Esophagus squamous epithelium (tissue), 4 donors: ENCODE results near the gene PKP4.

Experiments
- POLR2A ChIP-seq, 4 donors: fragments of 450-650 bp; IDR thresholded peaks; one replicate each; pipeline ENCODE4 v1.6.1; 2017; ENCODE audit warnings: antibody characterized with exemption in 4 of 4, mild to moderate bottlenecking in 4 of 4, moderate library complexity in 3 of 4
- TF ChIP-seq, protein P1 (sequence below), 6 experiments: fragments of 450-650 bp in 4 of 6; fragments of 200-600 bp in 2 of 6; sonication (generic) in 2 of 6; IDR thresholded peaks; one replicate each; pipeline ENCODE4 v1.5.1; 2016 to 2019; ENCODE audit warnings: antibody characterized with exemption in 6 of 6, mild to moderate bottlenecking in 4 of 6, moderate library complexity in 4 of 6

DNA sequence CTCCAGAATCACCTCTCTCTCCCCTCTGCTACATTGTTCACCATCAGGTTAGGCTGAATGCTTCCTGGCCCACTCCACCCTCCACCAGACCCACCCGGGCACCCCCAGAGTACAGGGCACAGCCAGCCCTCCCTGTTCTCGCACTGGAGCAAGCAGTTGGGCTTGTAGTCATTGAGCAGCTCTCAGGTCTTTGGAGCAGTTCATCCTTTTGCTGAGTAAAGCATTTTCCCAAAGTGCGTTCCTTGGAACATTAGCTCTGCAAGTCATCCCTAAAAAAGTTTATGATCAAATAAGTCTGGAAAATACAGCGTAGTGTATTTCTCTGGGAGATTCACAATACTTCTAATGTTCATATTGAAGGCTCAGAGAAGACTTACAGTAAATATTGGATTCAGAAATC, 234.9 kb downstream of the PKP4 start:
- TF ChIP-seq POLR2A (IDR thresholded peaks at IDR 0.05): no peak
- TF ChIP-seq, protein P1, sequence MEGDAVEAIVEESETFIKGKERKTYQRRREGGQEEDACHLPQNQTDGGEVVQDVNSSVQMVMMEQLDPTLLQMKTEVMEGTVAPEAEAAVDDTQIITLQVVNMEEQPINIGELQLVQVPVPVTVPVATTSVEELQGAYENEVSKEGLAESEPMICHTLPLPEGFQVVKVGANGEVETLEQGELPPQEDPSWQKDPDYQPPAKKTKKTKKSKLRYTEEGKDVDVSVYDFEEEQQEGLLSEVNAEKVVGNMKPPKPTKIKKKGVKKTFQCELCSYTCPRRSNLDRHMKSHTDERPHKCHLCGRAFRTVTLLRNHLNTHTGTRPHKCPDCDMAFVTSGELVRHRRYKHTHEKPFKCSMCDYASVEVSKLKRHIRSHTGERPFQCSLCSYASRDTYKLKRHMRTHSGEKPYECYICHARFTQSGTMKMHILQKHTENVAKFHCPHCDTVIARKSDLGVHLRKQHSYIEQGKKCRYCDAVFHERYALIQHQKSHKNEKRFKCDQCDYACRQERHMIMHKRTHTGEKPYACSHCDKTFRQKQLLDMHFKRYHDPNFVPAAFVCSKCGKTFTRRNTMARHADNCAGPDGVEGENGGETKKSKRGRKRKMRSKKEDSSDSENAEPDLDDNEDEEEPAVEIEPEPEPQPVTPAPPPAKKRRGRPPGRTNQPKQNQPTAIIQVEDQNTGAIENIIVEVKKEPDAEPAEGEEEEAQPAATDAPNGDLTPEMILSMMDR (IDR thresholded peaks at IDR 0.05): no peak
